ENCODE measurements around the gene SCTR.

Gene SCTR

GRCh38 chr2:119440873-119441272 is 83.4 kb downstream of the SCTR start:
- no peak for DNase-seq

DNA sequence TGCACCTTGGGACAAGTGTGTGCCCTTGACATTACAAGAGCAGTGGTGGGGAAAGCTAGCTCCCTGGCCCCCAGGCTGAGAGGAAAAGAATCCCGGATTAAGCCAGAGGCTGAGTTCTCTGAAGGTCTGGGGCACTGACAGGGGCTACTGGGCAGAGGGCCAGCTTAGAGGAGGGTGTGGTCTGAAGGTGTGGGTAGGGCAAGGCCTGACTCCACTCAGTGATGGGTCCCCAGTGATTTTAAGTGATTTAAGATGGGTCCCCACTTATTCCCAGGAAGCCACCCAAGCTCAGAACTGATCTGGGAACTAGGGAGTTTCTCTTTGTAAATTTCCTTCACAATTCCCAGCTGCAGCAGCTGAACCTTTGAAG is 83.8 kb downstream of the SCTR start:
- no peak for DNase-seq

DNA sequence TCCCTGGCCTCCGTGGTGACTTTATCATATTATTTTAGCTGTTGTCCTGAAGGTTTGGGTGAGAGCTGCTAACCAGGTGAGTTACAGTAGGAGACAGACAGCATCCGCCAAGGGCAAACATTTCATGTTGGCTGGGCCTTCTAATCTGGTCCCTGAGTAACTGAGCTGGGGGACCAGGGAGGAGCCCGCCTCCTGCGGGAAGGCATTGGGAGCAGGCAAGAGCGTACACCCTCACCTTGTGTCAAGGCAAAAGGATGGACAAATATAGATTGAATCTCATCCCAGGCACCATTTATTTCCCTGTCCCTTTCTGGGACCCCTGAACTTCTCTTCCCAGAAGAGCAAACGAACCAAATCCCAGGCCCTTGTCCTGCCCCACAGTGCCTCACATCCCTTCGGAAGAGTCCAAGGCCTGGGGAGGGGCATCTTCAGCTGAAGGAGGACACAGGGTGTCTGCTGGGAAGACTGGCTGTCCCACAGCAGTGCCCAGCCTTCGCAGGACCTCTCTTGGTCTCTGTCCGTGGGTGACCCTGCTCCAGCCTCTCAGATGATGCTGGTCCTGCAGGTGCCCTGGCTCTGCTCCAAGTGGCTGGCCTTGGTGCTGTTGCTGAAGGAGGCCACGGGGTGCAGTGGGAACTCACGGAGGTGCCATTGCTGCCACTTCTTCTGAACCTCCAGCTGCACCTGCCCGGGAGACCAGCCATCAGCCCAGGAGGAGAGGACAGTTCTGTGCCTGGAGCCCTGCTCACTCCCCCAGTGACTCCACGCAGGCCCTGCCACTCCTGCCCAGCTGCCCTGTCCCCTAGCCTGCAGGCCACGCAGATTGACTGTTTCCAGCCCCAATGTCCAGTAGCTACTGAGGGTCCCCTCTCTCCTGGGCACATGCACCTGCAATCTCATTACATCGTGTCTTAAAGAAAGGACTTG is 84.4 kb downstream of the SCTR start:
- no peak for DNase-seq

GRCh38 chr2:119438726-119439284 is 85.5 kb downstream of the SCTR start:
- no peak for DNase-seq

- no peak for DNase-seq
Observed at GRCh38 chr2:119438128-119438656, 86.1 kb downstream of the SCTR start.

DNA sequence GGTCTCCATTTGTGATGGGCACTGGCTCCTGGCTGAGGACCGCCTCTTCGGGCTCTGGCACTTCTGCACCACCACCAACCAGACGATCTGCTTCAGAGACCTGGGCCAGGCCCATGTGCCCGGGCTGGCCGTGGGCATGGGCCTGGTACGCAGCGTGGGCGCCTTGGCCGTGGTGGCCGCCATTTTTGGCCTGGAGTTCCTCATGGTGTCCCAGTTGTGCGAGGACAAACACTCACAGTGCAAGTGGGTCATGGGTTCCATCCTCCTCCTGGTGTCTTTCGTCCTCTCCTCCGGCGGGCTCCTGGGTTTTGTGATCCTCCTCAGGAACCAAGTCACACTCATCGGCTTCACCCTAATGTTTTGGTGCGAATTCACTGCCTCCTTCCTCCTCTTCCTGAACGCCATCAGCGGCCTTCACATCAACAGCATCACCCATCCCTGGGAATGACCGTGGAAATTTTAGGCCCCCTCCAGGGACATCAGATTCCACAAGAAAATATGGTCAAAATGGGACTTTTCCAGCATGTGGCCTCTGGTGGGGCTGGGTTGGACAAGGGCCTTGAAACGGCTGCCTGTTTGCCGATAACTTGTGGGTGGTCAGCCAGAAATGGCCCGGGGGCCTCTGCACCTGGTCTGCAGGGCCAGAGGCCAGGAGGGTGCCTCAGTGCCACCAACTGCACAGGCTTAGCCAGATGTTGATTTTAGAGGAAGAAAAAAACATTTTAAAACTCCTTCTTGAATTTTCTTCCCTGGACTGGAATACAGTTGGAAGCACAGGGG is 87.1 kb downstream of the SCTR start:
- DNase-seq = no peak

- DNase-seq = no peak
Observed at GRCh38 chr2:119435953-119436297, 88.4 kb downstream of the SCTR start.

GRCh38 chr2:119435081-119435952 is 89.0 kb downstream of the SCTR start:
- no peak for DNase-seq

DNA sequence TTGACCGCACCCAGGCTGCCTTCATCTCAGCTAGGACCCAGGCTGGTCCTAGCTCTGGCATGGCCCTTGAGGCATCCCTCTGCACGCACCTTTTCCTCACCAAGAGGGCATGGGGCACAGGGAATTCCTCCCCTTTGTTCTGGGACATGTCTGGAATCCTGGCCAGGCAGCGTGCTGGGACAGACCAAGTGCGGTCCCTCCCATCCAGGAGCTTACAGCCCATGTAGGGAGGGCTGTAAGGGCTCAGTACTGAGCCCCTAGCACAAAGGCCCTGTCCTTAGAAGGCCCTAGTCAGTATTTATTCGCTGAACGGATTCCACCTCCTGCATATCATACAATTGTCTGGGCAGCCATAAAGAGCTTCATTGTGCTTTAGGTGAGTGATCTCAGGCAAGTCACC is 89.6 kb downstream of the SCTR start:
- no peak for DNase-seq

GRCh38 chr2:119433636-119434327 is 90.5 kb downstream of the SCTR start:
- DNase-seq = no peak

GRCh38 chr2:119432851-119433522 is 91.3 kb downstream of the SCTR start:
- DNase-seq = no peak

DNA sequence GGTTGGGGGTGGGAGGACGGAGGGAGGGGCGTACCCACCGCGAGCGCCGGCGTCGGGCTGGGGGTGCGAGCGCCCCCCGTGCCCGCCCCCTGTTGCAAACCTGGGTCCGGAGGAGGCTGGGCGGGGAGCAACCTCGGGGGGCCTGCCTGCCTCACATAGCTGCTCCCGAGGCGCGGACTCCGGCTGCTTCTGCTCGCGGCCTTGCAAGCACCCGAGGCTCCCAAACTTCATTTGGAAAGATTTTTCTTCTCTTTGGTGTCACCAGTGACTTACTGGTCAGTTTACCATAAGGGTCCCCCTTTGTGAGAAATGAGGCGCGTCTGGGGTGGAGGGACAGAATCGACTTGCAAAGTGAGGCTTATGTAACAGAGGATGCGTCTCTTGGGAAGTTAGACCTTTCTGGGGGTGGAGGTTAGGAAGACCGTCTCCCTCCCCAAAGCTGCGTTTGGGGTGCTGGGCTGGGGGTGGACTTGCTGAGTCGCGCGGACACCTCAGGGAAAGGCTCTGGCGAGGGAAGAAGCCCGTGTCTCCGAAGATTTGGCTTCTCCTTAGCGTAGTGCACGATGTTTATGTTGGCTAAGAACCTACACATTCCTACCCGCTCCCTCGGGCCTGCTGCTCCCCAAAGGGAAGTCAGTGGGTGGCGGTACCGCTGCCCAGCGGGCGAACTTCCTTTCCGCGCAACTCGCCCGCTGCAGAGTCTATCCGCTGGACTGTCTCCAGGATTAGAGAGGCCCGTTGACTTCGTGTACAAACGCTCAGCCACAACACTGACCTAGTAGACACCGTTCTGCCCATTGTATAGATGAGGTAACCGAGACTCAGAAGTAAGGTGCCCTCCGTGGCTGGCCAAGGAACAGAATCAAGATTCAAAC is 92.1 kb downstream of the SCTR start:
- no peak for DNase-seq

DNA sequence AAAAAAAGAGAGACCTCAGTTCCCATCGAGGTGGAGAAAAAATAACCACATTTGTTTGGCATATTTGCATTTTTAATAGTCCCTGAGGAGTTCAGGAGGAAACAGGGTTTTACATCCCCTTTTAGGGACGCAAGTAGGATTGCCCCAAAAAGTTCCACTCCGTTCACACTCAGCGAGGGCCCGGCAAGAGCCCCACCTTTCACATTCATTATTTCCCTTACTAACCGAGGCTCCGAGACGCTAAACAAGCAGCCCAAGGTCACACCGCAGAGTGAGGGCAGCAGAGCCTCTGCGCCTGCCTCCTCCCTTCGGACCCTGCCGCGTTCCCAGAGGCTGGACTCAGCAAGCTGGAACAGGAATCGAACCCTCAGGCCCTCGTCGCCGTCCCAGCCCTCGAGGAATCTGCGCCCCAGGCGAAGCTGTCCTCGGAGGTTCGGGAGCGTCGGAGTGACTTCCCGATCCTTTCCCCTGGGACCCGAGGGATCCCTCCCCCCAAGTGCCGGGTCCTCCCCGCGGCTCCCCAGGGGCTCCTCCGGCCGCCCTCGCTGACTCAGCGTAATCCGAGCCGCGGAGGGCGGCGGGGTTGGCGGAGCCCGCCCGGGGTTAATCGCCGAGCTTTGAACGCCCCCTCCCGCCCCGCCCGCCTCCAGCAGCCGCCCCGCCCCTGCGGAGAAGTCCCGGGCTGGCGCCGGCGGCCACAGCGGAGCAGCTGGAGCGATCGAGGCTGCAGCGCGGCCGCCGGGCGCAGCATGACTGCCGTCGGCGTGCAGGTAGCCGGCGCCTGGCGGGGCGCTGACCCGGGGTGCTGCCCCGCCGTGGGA is 92.9 kb downstream of the SCTR start, which contains the start of gene TMEM37:
Gene TMEM37, plus strand, starts transcription at position 700 of the 821 bp plus-strand sequence. Its CDS starts 50 bp downstream, at position 750.
- peak; percentile 19 to 53 for DNase-seq

DNA sequence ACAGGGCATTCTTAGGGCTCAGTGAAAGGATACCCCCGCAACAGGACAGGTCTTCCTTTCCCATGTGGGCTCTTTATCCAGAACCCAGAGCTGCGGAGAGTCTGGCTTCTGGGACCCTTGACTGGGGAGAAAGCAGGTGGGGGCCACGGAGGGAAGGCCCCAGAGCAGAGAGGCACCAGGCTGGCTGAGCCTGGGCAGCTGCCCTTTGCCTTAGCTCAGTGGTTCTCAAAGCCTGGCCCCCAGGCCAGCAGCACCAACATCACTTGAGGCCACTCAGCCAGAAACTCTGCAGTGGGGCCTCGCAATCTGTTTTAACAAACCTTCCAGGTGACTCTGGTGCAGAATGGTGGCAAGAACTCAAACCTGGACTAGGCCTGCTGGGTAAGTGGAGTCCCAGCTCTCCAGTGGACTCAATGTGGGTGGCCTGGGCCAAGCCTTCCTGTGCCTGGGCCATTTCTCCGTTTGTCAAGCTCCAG is 94.2 kb downstream of the SCTR start:
- DNase-seq = no peak

GRCh38 chr2:119429225-119429981 is 94.9 kb downstream of the SCTR start:
- DNase-seq = no peak

GRCh38 chr2:119428488-119429224 is 95.6 kb downstream of the SCTR start:
- DNase-seq = no peak

- DNase-seq = no peak
Observed at GRCh38 chr2:119427756-119428155, 96.5 kb downstream of the SCTR start.

Data from NCI-H2081 (cell line).